Testis (tissue), 3 donors: ENCODE data around the gene FNDC3A. TPM values are rescaled to one million over a fixed set of nuclear protein-coding genes. Genes with fewer than 3 reads are reported as not detected.

ENCODE experiments used
- DNase-seq: peaks from one replicate; pipeline ENCODE4 v3.0.0-alpha.2; 2019
- H3K27ac ChIP-seq, 2 donors: fragments of 200-600 bp; sonication (generic); one replicate each; pipeline ENCODE4 v1.5.1; 2019
- H3K27me3 ChIP-seq: fragments of 200-600 bp; sonication (generic); one replicate; pipeline ENCODE4 v1.5.1; 2019
- H3K36me3 ChIP-seq: fragments of 200-600 bp; sonication (generic); one replicate; pipeline ENCODE4 v1.5.1; 2017; ENCODE audit warnings: low read depth; ENCODE audit errors: missing control alignments
- H3K4me1 ChIP-seq: fragments of 200-600 bp; sonication (generic); one replicate; pipeline ENCODE4 v1.5.1; 2019
- H3K4me3 ChIP-seq, 2 donors: fragments of 200-600 bp; sonication (generic); one replicate each; pipeline ENCODE4 v1.5.1; 2017 to 2019
- H3K9me3 ChIP-seq: fragments of 200-600 bp; sonication (generic); one replicate; pipeline ENCODE4 v1.5.1; 2017
- POLR2A ChIP-seq: fragments of 450-650 bp; IDR thresholded peaks from one replicate; pipeline ENCODE4 v1.6.1; 2017; ENCODE audit warnings: antibody characterized with exemption, mild to moderate bottlenecking, moderate library complexity
- WGBS, 2 donors: methylation state at CpG; one replicate each; pipeline ENCODE4 v1.1.5; 2018; 5-methylcytosine and 5-hydroxymethylcytosine counted together
- intact Hi-C: fragments of 100-400 bp; cut with DNase I; formaldehyde crosslinking; loops from one replicate; pipeline ENCODE4 v1.15.1; 2023; ENCODE audit warnings: low total_unique reads
- polyA plus RNA-seq: library from polyadenylated mRNA; stranded (reverse); fragments of 350-450 nt; fragmentation: Illumina TruSeq; extraction: RNeasy Lipid Tissue Mini Kit (QIAGEN cat#74804); gene quantifications from one replicate; pipeline ENCODE4 v1.2.3, GENCODE V29; 2014; ENCODE audit warnings: low read depth, low replicate concordance; ENCODE audit not compliant: insufficient read depth
- total RNA-seq, 2 donors: library from RNA; depleted of rRNA; stranded (reverse); fragments of >200 nt; gene quantifications; one replicate each; pipeline ENCODE4 v1.2.3, GENCODE V29; 2016
- TF ChIP-seq, protein P1 (sequence below), 3 experiments: fragments of 450-650 bp in 2 of 3; fragments of 200-600 bp in 1 of 3; sonication (generic) in 1 of 3; IDR thresholded peaks; one replicate each; pipeline ENCODE4 v1.5.1; 2016 to 2019; ENCODE audit warnings: antibody characterized with exemption in 3 of 3, mild to moderate bottlenecking in 2 of 3, moderate library complexity in 1 of 3

Gene FNDC3A
- total and polyA plus RNA-seq, 3 donors from 2014 or later: 52.5 to 77.3 (median 75.0) TPM

- H3K9me3 ChIP-seq: no peaks in the 10 kb centered on the region
- intact Hi-C loops: no loop called here
- H3K27ac ChIP-seq: peak overlapping the region in 1 of 2 donors; percentile 62
- H3K4me1 ChIP-seq: peaks cover 16% of the 10 kb centered on the region
- no peak for DNase-seq
- H3K4me3 ChIP-seq: no peak overlapping the region
- H3K27me3 ChIP-seq: no peaks in the 10 kb centered on the region
- TF ChIP-seq POLR2A: no peak
- TF ChIP-seq, protein P1, sequence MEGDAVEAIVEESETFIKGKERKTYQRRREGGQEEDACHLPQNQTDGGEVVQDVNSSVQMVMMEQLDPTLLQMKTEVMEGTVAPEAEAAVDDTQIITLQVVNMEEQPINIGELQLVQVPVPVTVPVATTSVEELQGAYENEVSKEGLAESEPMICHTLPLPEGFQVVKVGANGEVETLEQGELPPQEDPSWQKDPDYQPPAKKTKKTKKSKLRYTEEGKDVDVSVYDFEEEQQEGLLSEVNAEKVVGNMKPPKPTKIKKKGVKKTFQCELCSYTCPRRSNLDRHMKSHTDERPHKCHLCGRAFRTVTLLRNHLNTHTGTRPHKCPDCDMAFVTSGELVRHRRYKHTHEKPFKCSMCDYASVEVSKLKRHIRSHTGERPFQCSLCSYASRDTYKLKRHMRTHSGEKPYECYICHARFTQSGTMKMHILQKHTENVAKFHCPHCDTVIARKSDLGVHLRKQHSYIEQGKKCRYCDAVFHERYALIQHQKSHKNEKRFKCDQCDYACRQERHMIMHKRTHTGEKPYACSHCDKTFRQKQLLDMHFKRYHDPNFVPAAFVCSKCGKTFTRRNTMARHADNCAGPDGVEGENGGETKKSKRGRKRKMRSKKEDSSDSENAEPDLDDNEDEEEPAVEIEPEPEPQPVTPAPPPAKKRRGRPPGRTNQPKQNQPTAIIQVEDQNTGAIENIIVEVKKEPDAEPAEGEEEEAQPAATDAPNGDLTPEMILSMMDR (IDR thresholded peaks at IDR 0.05): no peak
- 86 to 89% methylated on average over 2 of the region's 2 CpGs for WGBS, 2 donors
- no peaks in the 10 kb centered on the region for H3K36me3 ChIP-seq
Observed at GRCh38 chr13:49097374-49097773, 121.7 kb downstream of the FNDC3A start.

GRCh38 chr13:49098198-49098597 is 122.5 kb downstream of the FNDC3A start:
- Histone ChIP-seq H3K27me3 (no peaks in the 10 kb centered on the region), H3K4me1 (peaks cover 16% of the 10 kb centered on the region), H3K27ac (peak overlapping the region in 1 of 2 donors; percentile 62), H3K9me3 (no peaks in the 10 kb centered on the region), H3K4me3 (no peak overlapping the region), H3K36me3 (no peaks in the 10 kb centered on the region)
- no peak for DNase-seq
- TF ChIP-seq, protein P1 (IDR thresholded peaks at IDR 0.05): no peak
- TF ChIP-seq POLR2A: no peak
- intact Hi-C loops: no loop called here
- WGBS, 2 donors: 35 to 38% methylated on average over 2 of the region's 2 CpGs

DNA sequence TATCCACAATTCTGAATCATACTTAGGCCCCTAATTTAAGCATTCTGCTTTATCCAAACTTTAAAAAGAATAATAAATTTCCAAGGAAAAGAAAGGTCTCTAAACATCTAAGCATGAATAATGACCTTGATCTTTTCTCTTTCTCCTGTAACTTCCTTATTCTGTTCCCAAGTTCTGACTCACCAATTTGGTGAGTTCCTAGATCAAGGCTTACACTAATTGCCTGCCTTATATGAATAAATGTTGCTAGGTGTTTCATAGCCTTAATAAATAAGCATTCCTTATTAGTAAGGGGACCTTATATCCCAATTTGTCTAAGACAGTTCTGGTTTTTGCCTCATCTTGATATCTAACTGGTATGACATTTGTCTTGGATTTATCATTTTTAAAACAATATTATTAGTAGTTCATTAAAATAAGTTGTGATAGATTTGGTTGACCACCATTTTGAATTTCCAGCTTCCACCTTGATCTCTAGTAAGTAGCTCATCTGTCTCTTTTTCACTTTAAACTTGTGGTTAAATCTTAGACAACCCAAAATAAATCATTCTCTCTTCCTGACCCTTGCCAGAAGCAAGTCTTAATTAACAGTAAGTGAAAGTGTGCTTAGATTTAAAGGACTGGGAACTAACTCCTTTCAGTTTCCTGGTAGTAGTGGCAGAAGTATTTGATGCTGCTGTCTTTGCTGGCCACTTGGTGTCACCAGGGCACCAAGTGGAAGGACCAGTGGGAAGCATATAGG is 123.2 kb downstream of the FNDC3A start:
- DNase-seq: no peak
- intact Hi-C loops: no loop called here
- H3K27ac ChIP-seq: no peak overlapping the region

GRCh38 chr13:49099513-49099877 is 123.8 kb downstream of the FNDC3A start:
- Histone ChIP-seq H3K36me3 (no peaks in the 10 kb centered on the region), H3K4me1 (peaks cover 16% of the 10 kb centered on the region), H3K4me3 (no peak overlapping the region), H3K27me3 (no peaks in the 10 kb centered on the region), H3K27ac (no peak overlapping the region), H3K9me3 (no peaks in the 10 kb centered on the region)
- no peak for DNase-seq
- TF ChIP-seq, protein P1 (IDR thresholded peaks at IDR 0.05): no peak
- TF ChIP-seq POLR2A: no peak
- intact Hi-C loops: no loop called here
- WGBS, 2 donors: 36 to 39% methylated on average over 2 of the region's 2 CpGs

More for the DNA sequence above, 123.2 kb downstream of the FNDC3A start:
- H3K27me3 ChIP-seq: no peaks in the 10 kb centered on the region
- H3K36me3 ChIP-seq: no peaks in the 10 kb centered on the region
- no peaks in the 10 kb centered on the region for H3K9me3 ChIP-seq
- no peak for TF ChIP-seq POLR2A
- TF ChIP-seq, protein P1 (IDR thresholded peaks at IDR 0.05): peak in 1 of 3 experiments; percentile 15
- H3K4me1 ChIP-seq: peaks cover 16% of the 10 kb centered on the region
- no peak overlapping the region for H3K4me3 ChIP-seq
